ENCODE measurements around the gene SDCCAG8. TPM values are rescaled to one million over a fixed set of nuclear protein-coding genes. Genes with fewer than 3 reads are reported as not detected.

Gene SDCCAG8
- polyA plus RNA-seq, 3 donors, result 33.2 to 34.4 (median 33.4) TPM

DNA sequence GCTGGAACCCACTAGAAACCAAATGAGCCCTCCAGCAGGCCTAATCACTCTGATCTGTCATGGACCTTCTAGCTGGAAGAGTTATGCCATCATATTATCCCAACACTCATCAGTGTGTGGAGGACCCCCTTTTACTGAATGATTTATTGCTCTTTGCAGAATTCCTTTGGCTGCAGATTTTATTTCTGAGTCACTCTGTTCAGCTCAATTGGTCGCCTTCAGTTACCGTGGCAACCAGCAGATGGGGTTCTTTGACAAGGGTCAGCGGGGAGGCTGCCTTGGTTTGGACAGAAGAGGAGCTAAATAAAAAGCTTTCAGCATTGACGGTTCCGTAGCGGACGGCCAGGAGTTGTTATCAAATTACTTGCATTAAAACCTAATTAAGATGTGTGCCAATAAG lies 220.1 kb downstream of the SDCCAG8 start:
- H3K4me3 Mint-ChIP-seq, result no peak overlapping the region
- Histone ChIP-seq H3K27me3 (ENCODE audit: control insufficient read depth in 2 of 2, insufficient read depth in 2 of 2, low read length in 2 of 2) (no peaks in the 10 kb centered on the region), H3K4me2 (replicated peaks; ENCODE audit: extremely low read depth, low read length, poor library complexity, severe bottlenecking) (no peak overlapping the region), H3K9me3 (replicated peaks in 1 of 2; ENCODE audit: control insufficient read depth in 1 of 2, insufficient read depth in 1 of 2, low read length in 2 of 2) (no peaks in the 10 kb centered on the region), H3K36me3 (replicated peaks in 1 of 2; ENCODE audit: control insufficient read depth in 1 of 2, insufficient read depth in 2 of 2, low read length in 2 of 2) (no peaks in the 10 kb centered on the region), H3K4me1 (ENCODE audit: control insufficient read depth in 1 of 2, insufficient read depth in 2 of 2, low read length in 2 of 2) (peaks cover 52 to 62% of the 10 kb centered on the region in 2 donors), H4K20me1 (ENCODE audit: insufficient read depth, low read length) (no peaks in the 10 kb centered on the region), H3K79me2 (ENCODE audit: insufficient read depth, low read length) (peaks cover 10% of the 10 kb centered on the region), H3K27ac (ENCODE audit: low read depth in 1 of 2, low read length in 2 of 2) (no peak overlapping the region), H2AFZ (ENCODE audit: insufficient read depth, low read depth, low read length, poor library complexity, severe bottlenecking) (no peak overlapping the region), H3K9ac (ENCODE audit: insufficient read depth, low read length, poor library complexity, severe bottlenecking) (no peak overlapping the region), H3K4me3 (replicated peaks in 1 of 3; ENCODE audit: low read depth in 2 of 3, low read length in 3 of 3) (no peak overlapping the region)
- no peak overlapping the region for H3K27ac Mint-ChIP-seq
- intact Hi-C loops (cut with micrococcal nuclease), result loop anchor here in 1 of 2 donors (10.0 kb wide), 3 partner anchors 191 to 569 kb away; no protein-coding TSS in a partner anchor
- H3K36me3 Mint-ChIP-seq, result peaks cover 5 to 15% of the 10 kb centered on the region in 2 donors
- peaks cover 0 to 3% (median 0%) of the 10 kb centered on the region in 7 donors for H3K9me3 Mint-ChIP-seq
- peaks cover 0 to 8% (median 0%) of the 10 kb centered on the region in 3 donors for H3K27me3 Mint-ChIP-seq (ENCODE audit: low read depth in 3 of 3)
- no peak for TF ChIP-seq CTCF (IDR thresholded peaks at IDR 0.05)
- H3K4me1 Mint-ChIP-seq, result peaks cover 58% of the 10 kb centered on the region
- 100% methylated on average over 2 of the region's 7 CpGs for WGBS (ENCODE audit: insufficient coverage)
- no peak for DNase-seq

- Histone ChIP-seq H2AFZ (ENCODE audit: insufficient read depth, low read depth, low read length, poor library complexity, severe bottlenecking) (no peak overlapping the region), H3K36me3 (replicated peaks in 1 of 2; ENCODE audit: control insufficient read depth in 1 of 2, insufficient read depth in 2 of 2, low read length in 2 of 2) (no peaks in the 10 kb centered on the region), H3K79me2 (ENCODE audit: insufficient read depth, low read length) (peaks cover 10% of the 10 kb centered on the region), H3K4me3 (replicated peaks in 1 of 3; ENCODE audit: low read depth in 2 of 3, low read length in 3 of 3) (peak overlapping the region in 1 of 3 experiments; percentile 2), H3K4me1 (ENCODE audit: control insufficient read depth in 1 of 2, insufficient read depth in 2 of 2, low read length in 2 of 2) (peaks cover 47 to 56% of the 10 kb centered on the region in 2 donors), H3K9me3 (replicated peaks in 1 of 2; ENCODE audit: control insufficient read depth in 1 of 2, insufficient read depth in 1 of 2, low read length in 2 of 2) (no peaks in the 10 kb centered on the region), H3K27ac (ENCODE audit: low read depth in 1 of 2, low read length in 2 of 2) (peak overlapping the region; percentile 34 to 41), H3K9ac (ENCODE audit: insufficient read depth, low read length, poor library complexity, severe bottlenecking) (no peak overlapping the region), H3K27me3 (ENCODE audit: control insufficient read depth in 2 of 2, insufficient read depth in 2 of 2, low read length in 2 of 2) (no peaks in the 10 kb centered on the region), H3K4me2 (replicated peaks; ENCODE audit: extremely low read depth, low read length, poor library complexity, severe bottlenecking) (peak overlapping the region; percentile 29), H4K20me1 (ENCODE audit: insufficient read depth, low read length) (no peaks in the 10 kb centered on the region)
- Mint-ChIP-seq H3K27me3 (ENCODE audit: low read depth in 3 of 3) (peaks cover 0 to 5% (median 3%) of the 10 kb centered on the region in 3 donors), H3K36me3 (peaks cover 5 to 18% of the 10 kb centered on the region in 2 donors), H3K27ac (peak overlapping the region; percentile 53 to 93 (median 77)), H3K4me3 (peak overlapping the region in 1 of 2 donors; percentile 48), H3K9me3 (peaks cover 0 to 3% (median 0%) of the 10 kb centered on the region in 7 donors), H3K4me1 (peaks cover 55% of the 10 kb centered on the region)
- intact Hi-C loops (cut with micrococcal nuclease), result loop anchor here in 1 of 2 donors (10.0 kb wide), 3 partner anchors 193 to 567 kb away; no protein-coding TSS in a partner anchor
- TF ChIP-seq CTCF (IDR thresholded peaks at IDR 0.05), result no peak
- WGBS (ENCODE audit: insufficient coverage), result 67% methylated on average over 1 of the region's 7 CpGs
- peak; percentile 62 to 81 (median 73) for DNase-seq
Observed at GRCh38 chr1:243477731-243478290, 222.0 kb downstream of the SDCCAG8 start.

Data from CD14-positive monocyte (primary cell).